ENCODE data around the gene C1QBP.
"Not testable (repeated sequence)": the region's sequence is repeated elsewhere in the genome, so short reads cannot be mapped to it uniquely, and the experiment has no call there.

The C1QBP gene

DNA sequence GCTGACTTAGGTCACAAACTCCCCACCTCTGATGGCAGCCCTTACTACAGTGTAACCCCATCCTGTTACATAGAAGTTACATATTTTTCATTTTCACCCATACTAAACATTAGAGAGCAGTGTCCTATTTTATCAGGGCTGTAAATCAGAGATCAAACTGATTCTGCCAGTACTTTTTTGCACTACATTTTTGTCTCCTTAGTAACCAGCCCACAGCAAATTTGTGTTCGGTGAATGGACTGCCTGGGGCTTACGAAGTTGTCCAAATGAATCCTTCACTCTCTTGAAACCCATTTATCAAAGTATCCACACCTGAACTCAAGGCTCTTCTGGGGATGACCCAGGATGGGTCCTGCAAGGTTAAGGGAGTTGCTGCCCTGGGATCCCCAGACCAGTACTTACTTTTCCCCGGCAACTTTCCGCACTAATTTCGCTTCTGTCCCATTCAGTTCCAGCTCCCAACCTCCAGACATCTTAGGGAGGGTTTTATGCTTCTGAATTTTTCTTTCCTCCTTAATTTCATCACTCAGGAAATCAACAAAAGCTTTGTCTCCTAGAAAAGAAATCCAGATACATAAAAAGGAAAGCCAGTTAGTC lies 1.1 kb downstream of the C1QBP start:
- Histone ChIP-seq H4K20me1 (ENCODE audit: insufficient read depth, low read length) (peaks cover 25% of the 10 kb centered on the region), H3K9ac (ENCODE audit: low read depth, low read length) (peak overlapping the region; percentile 82), H3K4me3 (ENCODE audit: low read depth in 1 of 2, low read length in 2 of 2) (peak overlapping the region; percentile 55 to 84), H2AFZ (ENCODE audit: low read depth, low read length) (0 out of 2 replicates have a peak overlapping the region, but pooled peaks have one; percentile 80), H3K4me1 (ENCODE audit: insufficient read depth, low read length) (peaks cover 38% of the 10 kb centered on the region), H3K9me3 (ENCODE audit: insufficient read depth, low read length, severe bottlenecking) (no peaks in the 10 kb centered on the region), H3K27me3 (ENCODE audit: insufficient read depth, low read length, poor library complexity) (no peaks in the 10 kb centered on the region), H3K36me3 (ENCODE audit: insufficient read depth, low read length) (peaks cover 61% of the 10 kb centered on the region), H3K4me2 (ENCODE audit: insufficient read depth, low read length) (peak overlapping the region; percentile 82), H3K79me2 (ENCODE audit: insufficient read depth, low read length) (peaks cover 56% of the 10 kb centered on the region), H3K27ac (ENCODE audit: low read length) (peak overlapping the region; percentile 91)
- ATAC-seq (ENCODE audit: insufficient read depth, low read depth) (no peak), DNase-seq (no peak)
- TF ChIP-seq CTCF (IDR thresholded peaks at IDR 0.05; ENCODE audit: borderline replicate concordance, extremely low read depth, low read length, poor library complexity, severe bottlenecking), result no peak

- peak overlapping the region; percentile 82; the same call in 1 of the 2 replicates for H3K4me2 ChIP-seq (ENCODE audit: insufficient read depth, low read length)
- DNase-seq, result peak; percentile 24
- peaks cover 27% of the 10 kb centered on the region for H4K20me1 ChIP-seq (ENCODE audit: insufficient read depth, low read length)
- H3K36me3 ChIP-seq (ENCODE audit: insufficient read depth, low read length), result peaks cover 67% of the 10 kb centered on the region
- peaks cover 38% of the 10 kb centered on the region for H3K4me1 ChIP-seq (ENCODE audit: insufficient read depth, low read length)
- H3K79me2 ChIP-seq (ENCODE audit: insufficient read depth, low read length), result peaks cover 57% of the 10 kb centered on the region
- H3K4me3 ChIP-seq (ENCODE audit: low read depth in 1 of 2, low read length in 2 of 2), result peak overlapping the region in 1 of 2 experiments; percentile 3; a peak in 1 of 4 replicates
- H3K27me3 ChIP-seq (ENCODE audit: insufficient read depth, low read length, poor library complexity); H3K9me3 ChIP-seq (ENCODE audit: insufficient read depth, low read length, severe bottlenecking); H2AFZ ChIP-seq (ENCODE audit: low read depth, low read length); ATAC-seq (ENCODE audit: insufficient read depth, low read depth); H3K27ac ChIP-seq (ENCODE audit: low read length); H3K9ac ChIP-seq (ENCODE audit: low read depth, low read length): not testable (repeated sequence)
These were observed 3.1 kb downstream of the C1QBP start for GRCh38 chr17:5435781-5436315.

DNA sequence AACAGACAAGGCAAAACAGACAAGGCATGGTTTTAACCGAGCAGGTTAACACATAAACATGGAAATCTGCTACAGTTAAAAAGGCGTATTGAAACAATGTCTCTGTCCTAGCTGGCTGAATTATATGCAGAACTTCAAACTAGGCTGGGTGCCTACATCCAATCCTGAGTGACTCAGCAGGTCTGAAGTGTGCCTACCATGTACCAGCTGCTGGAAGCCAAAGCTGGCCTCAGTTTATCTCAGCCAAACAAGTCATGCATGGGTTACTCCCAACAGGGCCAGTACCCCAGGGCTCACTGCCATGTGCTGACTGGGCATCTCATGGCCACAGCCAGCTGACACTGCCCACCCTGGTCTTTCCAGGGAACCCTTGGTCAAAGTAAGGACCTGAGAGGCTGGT lies 4.0 kb downstream of the C1QBP start:
- no peak overlapping the region for H3K9ac ChIP-seq (ENCODE audit: low read depth, low read length)
- peaks cover 29% of the 10 kb centered on the region for H4K20me1 ChIP-seq (ENCODE audit: insufficient read depth, low read length)
- H3K4me1 ChIP-seq (ENCODE audit: insufficient read depth, low read length), result peaks cover 38% of the 10 kb centered on the region
- TF ChIP-seq CTCF (IDR thresholded peaks at IDR 0.05; ENCODE audit: borderline replicate concordance, extremely low read depth, low read length, poor library complexity, severe bottlenecking), result no peak
- TF ChIP-seq EZH2 (IDR thresholded peaks at IDR 0.05; ENCODE audit: borderline replicate concordance, low read depth, low read length, severe bottlenecking), result no peak
- ATAC-seq (ENCODE audit: insufficient read depth, low read depth) (no peak), DNase-seq (no peak)
- H2AFZ ChIP-seq (ENCODE audit: low read depth, low read length), result no peak overlapping the region
- peak overlapping the region; percentile 30; the same call in 1 of the 2 replicates for H3K4me2 ChIP-seq (ENCODE audit: insufficient read depth, low read length)
- peaks cover 74% of the 10 kb centered on the region for H3K36me3 ChIP-seq (ENCODE audit: insufficient read depth, low read length)
- H3K27ac ChIP-seq (ENCODE audit: low read length), result no peak overlapping the region
- no peak overlapping the region for H3K4me3 ChIP-seq (ENCODE audit: low read depth in 1 of 2, low read length in 2 of 2)
- H3K27me3 ChIP-seq (ENCODE audit: insufficient read depth, low read length, poor library complexity), result no peaks in the 10 kb centered on the region
- H3K9me3 ChIP-seq (ENCODE audit: insufficient read depth, low read length, severe bottlenecking), result no peaks in the 10 kb centered on the region
- peaks cover 57% of the 10 kb centered on the region for H3K79me2 ChIP-seq (ENCODE audit: insufficient read depth, low read length)

- H3K4me1 ChIP-seq (ENCODE audit: insufficient read depth, low read length), result peaks cover 19% of the 10 kb centered on the region
- TF ChIP-seq EZH2 (IDR thresholded peaks at IDR 0.05; ENCODE audit: borderline replicate concordance, low read depth, low read length, severe bottlenecking) (no peak), CTCF (IDR thresholded peaks at IDR 0.05; ENCODE audit: borderline replicate concordance, extremely low read depth, low read length, poor library complexity, severe bottlenecking) (no peak)
These were observed 6.9 kb downstream of the C1QBP start for GRCh38 chr17:5431949-5432556.

GRCh38 chr17:5431234-5431633 lies 7.7 kb downstream of the C1QBP start:
- not testable (repeated sequence) for H3K4me3 ChIP-seq (ENCODE audit: low read depth in 1 of 2, low read length in 2 of 2); H3K27ac ChIP-seq (ENCODE audit: low read length); ATAC-seq (ENCODE audit: insufficient read depth, low read depth); H3K9ac ChIP-seq (ENCODE audit: low read depth, low read length); H3K27me3 ChIP-seq (ENCODE audit: insufficient read depth, low read length, poor library complexity); H3K9me3 ChIP-seq (ENCODE audit: insufficient read depth, low read length, severe bottlenecking); H3K4me2 ChIP-seq (ENCODE audit: insufficient read depth, low read length); H2AFZ ChIP-seq (ENCODE audit: low read depth, low read length)
- Histone ChIP-seq H3K79me2 (ENCODE audit: insufficient read depth, low read length) (peaks cover 26% of the 10 kb centered on the region), H4K20me1 (ENCODE audit: insufficient read depth, low read length) (peaks cover 29% of the 10 kb centered on the region), H3K36me3 (ENCODE audit: insufficient read depth, low read length) (peaks cover 82% of the 10 kb centered on the region), H3K4me1 (ENCODE audit: insufficient read depth, low read length) (peaks cover 10% of the 10 kb centered on the region)
- DNase-seq, result peak; percentile 45

More at GRCh38 chr17:5431949-5432556, 6.9 kb downstream of the C1QBP start:
- Histone ChIP-seq H3K4me3 (ENCODE audit: low read depth in 1 of 2, low read length in 2 of 2) (no peak overlapping the region), H3K79me2 (ENCODE audit: insufficient read depth, low read length) (peaks cover 34% of the 10 kb centered on the region), H3K9ac (ENCODE audit: low read depth, low read length) (no peak overlapping the region), H3K27me3 (ENCODE audit: insufficient read depth, low read length, poor library complexity) (no peaks in the 10 kb centered on the region), H2AFZ (ENCODE audit: low read depth, low read length) (no peak overlapping the region), H3K9me3 (ENCODE audit: insufficient read depth, low read length, severe bottlenecking) (no peaks in the 10 kb centered on the region), H4K20me1 (ENCODE audit: insufficient read depth, low read length) (peaks cover 29% of the 10 kb centered on the region), H3K36me3 (ENCODE audit: insufficient read depth, low read length) (peaks cover 88% of the 10 kb centered on the region), H3K27ac (ENCODE audit: low read length) (no peak overlapping the region), H3K4me2 (ENCODE audit: insufficient read depth, low read length) (no peak overlapping the region)
- no peak for DNase-seq
- peak; percentile 38; the same call in 1 of the 3 replicates for ATAC-seq (ENCODE audit: insufficient read depth, low read depth)
